Activated CD4-positive, CD25-positive, alpha-beta regulatory T cell treated with anti-CD3 and anti-CD28 coated beads, Interleukin-2, amount 50 U/mL, for 24 hours (primary cell): ENCODE results near the gene ABCB4.

Experiments
- ATAC-seq, 2 donors: fragments of 150-1000 bp; cut with Tn5 transposase; one replicate each; pipeline ENCODE4 v1.10.0; 2021; ENCODE audit warnings: mild to moderate bottlenecking in 1 of 2, moderate library complexity in 1 of 2

The ABCB4 gene

DNA sequence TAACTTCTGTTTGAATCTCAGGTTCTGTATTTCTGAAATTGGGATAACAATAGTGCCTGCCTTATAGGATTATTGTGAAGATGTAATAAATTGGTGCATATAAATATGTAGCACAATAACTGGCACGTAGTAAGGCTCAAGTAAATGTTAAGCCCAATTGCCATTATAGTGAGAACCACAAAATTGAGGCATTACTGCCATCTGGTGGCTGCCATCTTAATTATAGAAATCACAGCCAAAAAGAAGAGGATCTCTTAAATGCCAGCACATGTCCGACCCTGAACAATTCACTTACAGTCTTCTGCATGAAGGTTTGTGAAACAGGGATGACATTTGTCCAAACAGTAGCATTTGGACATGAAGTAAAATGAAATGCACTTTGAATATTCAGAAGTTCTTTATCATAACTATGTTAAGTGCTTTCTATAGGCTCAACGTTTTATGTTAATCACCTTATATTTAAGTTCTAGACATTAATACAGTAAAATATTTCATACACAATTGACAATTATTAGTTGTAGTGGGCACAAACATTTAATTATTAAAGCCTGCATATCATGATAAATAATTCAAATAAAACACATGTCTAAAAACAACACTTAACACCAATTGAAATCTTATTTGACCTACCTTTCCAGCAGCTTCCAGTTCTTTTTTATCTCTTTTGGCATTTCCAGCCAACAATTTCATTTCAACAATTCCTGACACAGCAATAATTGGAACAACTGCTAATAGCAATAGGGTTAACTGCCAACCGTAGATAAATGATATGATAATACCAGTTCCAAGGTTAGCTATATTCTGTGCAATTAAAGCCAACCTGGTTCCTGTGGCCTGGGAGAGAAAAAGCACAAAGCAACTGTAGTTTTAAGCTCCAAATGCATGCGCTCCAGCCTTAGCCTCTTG lies 58.5 kb downstream of the ABCB4 start:
- peak in 1 of 2 donors; percentile 44 for ATAC-seq

DNA sequence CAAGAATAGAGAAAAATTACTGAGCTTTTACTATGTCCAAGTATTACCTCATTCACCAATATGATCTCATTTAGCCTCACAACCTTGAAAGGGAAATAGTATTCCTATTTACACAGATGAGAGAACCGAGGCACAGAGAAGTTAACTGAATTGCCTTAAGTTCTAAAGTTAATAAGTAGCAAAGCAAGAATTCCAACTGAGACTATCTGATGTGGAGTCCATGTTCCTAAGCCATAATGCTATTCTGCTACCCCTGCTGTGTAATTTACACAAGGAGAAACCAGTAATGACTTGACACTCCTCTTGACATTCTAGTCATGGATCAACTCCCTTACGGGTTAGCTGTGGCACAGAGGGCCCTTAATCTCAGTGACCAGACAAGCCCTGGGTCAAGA lies 60.7 kb downstream of the ABCB4 start:
- ATAC-seq = no peak

DNA sequence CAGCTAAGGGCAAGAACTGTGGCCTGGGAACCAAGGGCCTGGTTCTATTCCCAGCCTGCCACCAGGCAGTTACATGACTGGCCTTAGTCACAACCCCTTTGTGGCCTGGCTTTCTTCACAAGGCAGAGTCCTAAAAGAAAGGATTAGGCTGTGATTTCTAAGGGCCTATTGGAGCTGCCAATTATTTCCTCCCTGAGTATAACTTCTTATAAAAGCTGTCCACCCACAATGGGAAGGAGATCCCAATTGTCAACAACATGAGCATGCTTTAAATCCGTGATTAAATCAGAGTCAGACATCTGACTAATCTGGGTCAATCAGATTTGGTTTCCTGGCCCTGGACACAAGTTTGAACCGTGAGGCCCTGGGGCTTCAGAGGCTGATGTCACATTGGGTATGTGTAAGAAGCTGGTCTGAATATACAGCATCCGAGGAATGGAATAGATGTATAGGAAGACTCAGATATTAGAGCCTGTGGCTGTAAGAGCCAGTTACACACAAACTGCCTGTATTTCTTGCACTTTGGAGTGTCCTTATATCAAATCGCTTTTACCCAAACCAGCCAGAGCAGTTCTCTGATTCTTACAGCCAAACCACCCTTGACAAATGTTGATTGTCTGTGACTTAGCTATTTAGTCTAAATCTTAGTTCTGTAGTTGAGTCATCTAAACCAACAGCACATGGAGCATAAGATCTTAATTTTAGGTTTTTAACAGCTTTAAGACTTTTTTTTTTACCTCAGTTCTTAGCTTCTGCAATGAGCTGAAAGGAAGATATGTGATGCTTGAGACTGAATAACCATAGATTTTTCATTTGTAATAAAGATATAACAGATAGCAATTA lies 61.3 kb downstream of the ABCB4 start:
- ATAC-seq = no peak

DNA sequence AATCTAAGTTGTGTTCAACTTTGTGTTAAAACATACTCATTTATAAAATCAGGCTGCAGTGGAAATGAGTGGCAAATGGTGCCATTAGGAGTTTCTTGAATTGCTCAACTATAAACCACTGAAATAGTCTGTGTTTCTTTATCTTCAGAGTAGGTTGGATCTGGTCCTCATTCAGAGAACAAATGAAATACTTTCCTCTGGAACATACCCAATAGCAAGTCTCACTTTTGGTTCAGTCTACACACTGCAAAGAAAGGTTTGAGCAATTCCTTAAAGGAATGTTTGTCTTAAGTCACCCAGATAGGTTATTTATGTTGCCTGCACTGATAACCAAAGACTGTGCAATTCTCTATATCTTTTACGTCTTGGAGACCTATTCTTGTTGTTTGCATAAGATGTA lies 62.5 kb downstream of the ABCB4 start:
- ATAC-seq = no peak

DNA sequence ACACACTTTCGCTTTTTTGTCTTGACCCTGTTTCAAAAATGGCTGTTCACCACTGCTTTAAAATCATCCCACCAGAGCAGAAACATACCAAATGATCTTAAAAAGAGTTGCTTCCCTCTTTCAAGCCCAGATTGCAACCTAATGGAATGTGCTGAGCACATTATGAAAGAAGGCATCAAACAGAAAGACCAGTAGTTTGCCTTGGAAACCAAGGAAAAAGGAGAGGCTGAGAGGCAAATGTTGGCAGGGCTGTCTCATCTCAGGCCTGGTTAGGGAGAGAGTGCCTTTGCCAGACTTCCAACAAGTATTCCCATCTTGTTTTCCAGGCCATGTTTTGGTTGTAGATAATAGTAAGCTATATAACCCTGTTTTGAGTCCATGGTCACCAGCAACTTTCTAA lies 64.3 kb downstream of the ABCB4 start:
- no peak for ATAC-seq

DNA sequence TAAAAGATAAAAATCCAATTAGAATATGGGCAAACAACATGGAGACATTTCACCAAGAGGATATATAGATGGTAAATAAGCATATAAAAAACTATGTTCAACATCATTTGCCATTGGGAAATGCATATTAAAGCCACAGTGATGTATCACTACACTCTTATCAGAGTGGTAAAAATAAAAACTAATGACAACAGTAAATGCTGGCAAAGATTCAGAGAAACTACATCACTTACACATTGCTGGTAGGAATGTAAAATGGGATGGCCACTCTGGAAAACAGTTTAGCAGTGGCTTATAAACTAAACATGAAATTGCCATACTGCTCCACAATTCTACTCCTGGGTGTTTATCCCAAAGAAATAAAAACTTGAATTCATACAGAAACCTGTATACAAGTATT lies 70.8 kb downstream of the ABCB4 start:
- no peak for ATAC-seq

DNA sequence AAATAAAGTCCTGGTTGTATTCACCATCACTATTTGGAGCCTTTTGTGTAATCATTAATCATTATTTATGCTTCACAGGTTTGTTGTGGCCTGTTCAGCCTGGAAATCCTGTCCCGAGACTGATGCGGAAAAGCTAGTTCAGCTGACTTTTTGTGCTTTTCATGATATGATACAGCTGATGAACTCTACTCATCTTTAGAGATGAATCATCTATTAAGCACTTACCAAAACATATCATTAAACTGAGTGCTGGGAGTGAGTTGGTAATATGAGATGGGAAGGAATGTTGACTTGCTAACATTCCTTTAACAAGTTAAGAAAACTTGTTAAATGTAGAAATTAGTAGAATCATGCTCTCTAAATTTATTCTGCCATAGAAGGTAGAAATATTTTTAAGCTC lies 77.0 kb downstream of the ABCB4 start:
- ATAC-seq = no peak

DNA sequence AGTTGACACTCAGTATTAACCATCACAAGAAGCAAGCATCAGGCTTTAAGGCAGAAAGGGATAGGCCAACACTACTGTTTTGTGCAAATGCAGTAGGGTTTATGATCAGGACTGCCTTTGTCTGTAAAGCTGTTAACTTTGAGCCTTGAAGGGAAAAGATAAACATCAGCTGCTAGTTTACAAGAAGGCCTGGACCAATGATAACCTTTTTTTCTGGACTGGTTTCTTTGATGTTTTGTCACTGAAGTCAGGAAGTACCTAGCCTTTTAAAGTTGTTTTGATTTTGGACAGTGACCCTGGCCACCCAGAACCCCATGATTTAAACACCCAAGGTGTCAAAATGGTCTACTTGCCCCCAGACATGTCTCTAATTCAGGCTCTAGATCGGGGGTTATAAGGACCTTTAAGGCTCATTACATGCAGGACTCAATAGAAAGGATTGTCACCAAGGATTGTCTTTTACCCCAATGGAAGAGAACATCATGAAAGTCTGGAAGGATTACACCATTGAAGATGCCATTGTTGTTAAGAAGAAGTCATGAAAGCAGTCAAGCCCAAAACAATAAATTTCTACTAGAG lies 79.9 kb downstream of the ABCB4 start:
- no peak for ATAC-seq

DNA sequence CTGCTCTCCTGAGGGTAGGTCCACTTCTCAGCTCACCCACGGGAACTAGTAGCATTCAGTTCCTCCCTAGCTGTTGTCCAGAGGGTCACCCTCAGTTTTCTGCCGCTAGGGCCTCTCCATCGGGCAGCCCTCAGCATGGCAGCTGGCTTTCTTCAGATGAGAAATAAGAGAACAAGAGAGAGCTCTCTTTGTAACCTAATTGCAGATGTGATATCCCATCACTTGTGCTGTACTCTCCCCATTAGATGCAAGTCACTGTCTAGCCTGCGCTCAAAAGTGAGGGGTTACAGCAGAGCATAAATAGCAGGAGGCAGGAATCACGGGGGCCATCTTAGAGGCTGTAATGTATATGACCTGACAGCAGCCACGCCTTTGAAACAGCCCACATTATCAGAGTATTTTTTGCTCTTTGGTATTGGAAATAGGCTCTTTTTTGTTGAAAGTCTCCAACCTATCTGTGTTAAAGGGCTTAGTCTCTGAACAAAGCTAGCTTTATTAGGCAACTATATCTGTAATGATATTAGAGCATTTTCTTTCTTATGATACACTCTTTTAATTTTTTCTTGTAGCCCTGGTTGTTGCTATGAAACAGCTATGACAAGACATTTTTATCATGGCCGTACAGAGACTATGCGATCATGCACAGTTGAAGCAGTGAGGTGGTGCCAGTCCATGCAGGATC lies 84.3 kb downstream of the ABCB4 start:
- ATAC-seq = no peak

DNA sequence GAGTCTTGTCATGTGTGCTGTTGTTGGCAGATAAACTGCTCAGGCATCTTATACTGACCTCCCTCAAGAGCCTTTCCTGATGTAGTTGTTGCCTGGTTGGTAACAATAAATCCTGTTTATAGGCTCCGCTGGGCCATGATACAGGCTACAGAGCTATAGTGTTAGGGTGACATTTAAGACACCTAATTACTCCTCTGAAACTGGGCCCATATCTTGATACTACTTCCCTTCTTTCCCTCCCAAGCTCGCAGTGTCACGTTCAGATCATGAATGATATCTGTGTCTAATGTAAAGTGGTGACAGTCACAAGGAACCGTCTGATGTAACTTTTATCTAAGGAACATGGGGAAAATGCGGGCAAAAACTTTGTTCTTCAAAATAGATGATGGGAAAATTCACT lies 94.6 kb downstream of the ABCB4 start:
- ATAC-seq = no peak

DNA sequence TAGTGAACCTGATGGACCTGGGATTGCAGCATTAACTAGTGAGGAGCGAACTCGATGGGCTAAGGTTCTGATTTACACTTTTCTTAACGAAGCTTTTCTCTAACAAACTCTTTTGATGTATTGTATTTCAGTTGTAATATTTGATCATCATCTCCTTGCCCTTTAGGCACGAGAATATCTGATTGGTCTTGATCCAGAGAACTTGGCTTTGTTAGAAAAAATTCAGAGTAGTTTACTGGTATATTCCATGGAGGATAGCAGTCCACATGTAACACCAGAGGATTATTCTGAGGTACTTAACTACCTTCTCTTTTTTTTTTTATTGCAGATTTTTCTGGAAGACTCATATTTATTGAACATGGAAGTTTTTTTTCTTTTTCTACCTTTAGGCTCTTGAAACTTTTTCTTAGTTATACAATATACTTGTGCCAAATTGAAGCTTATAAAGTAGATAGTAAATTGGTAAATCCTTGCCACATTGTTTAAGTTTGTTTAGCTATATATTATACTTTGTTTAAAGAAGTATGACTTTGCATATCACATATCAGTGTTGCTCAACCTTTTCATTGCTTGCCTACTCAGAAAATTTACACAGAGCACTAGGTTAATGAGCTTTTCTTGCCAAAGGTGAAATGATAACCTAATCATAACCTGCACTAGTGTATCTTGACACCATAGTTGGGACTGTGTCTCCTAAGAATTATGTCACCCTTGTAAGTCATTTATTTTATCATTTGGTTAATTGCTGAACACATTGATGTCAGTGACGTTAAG lies 99.6 kb downstream of the ABCB4 start:
- no peak for ATAC-seq

DNA sequence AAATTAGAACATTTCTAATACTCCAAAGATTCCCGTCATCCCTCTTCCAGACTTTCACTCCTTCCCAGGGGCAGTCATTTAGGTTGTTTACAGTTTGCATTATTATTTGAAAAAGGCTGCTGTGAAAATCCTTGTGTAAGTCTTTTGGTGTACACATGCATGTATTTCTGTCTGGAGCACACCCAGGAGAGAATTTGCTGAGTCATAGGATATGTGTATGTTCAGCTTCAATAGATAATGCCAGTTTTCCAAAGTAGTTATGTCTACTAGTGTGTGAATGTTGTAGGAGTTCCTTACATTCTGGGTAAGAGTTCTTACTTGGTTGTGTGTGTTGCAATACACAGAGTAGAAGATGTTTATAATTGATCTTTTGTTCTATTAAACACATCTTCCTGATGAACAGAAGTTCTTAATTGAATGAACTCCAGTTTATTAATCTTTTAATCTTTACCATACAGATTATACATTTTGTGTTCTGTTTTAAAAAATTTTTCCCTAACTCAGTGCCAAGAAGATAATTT lies 104.8 kb downstream of the ABCB4 start:
- ATAC-seq = no peak

DNA sequence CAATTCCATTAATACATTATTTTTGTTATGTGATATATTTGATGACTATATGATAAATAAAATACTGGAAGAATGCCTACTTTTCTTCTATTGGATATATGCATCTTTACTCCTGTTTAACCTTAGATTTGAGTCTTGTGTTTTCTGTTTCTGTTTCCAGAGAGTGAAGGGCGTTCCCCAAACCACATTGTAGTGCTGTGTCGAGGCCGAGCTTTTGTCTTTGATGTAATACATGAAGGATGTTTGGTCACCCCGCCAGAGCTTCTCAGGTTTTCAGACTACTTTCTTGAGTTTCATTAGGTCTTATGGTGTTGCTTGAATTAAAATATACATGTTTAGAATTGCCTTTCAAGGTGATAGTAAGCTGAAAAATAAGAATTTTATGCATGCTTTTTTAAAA lies 106.3 kb downstream of the ABCB4 start:
- peak; percentile 51 to 53 for ATAC-seq

DNA sequence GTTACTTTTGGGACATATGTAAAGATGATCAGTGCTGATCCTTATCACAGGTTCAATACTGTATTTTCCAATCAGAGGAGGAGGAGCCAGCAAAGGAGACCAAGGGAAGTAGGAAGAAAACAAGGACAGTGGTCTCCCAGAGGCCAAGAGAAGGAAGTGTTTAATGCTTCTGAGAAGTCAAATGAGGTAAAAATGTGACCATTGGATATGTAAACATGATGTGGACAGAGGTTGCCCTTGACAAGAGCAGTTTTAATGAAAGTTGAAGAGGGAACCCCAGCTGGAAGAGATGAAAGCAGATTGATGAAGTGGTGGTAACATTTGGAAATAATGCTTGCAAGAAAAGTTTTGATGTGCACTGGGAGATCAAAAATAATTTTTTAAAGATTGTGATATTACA lies 111.2 kb downstream of the ABCB4 start:
- ATAC-seq = no peak

DNA sequence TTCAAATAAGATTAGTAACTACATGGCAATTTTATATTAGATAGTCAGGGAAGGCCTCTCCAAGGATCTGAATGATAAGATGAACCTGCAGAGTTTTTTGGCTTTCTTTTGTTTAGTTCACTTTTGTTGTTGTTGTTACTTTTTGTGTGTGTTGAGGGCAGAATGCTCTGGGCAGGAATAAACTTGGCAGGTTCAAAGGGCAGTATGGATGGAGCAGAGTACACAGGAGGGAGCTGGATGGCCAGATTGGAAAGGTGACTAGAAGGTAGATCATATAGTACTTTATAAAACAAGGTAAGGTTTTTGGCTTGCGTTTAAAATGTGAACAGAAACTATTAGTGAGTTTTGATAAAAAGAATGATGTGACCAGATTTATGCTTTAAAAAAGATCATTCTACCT lies 112.1 kb downstream of the ABCB4 start:
- no peak for ATAC-seq

DNA sequence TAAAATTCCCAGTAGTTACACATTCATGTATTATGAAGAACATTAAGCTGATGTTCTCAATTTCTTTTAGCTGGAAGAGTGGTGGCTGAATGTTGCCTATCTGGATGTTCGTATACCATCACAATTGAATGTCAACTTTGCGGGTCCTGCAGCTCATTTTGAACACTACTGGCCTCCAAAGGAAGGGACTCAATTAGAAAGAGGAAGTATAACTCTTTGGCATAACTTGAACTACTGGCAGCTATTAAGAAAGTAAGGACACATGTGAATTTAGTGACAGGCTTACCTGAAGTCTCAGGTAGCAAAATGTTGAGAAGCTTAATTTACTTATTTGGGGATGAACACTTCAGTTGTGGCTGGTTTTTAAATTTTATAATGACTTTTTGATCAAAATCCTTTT lies 114.2 kb downstream of the ABCB4 start:
- ATAC-seq = no peak

DNA sequence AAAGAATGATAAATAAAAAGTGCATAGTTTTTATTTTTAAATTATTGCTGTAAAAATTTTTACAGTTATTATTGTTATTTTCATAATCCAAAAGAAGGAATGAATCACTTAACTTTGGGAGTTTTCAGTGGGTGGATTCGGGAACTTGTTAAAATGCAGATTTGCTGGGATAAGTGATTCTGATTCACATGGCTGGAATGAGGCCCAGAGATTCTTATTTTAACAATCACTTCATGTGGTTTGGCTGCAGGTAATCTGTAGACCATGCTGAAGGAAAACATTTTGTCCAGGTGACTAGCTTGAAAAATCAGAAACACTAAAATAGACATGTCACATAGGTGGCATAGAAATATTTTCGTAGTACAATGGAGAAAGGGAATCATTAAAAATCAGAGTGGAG lies 116.1 kb downstream of the ABCB4 start:
- no peak for ATAC-seq

DNA sequence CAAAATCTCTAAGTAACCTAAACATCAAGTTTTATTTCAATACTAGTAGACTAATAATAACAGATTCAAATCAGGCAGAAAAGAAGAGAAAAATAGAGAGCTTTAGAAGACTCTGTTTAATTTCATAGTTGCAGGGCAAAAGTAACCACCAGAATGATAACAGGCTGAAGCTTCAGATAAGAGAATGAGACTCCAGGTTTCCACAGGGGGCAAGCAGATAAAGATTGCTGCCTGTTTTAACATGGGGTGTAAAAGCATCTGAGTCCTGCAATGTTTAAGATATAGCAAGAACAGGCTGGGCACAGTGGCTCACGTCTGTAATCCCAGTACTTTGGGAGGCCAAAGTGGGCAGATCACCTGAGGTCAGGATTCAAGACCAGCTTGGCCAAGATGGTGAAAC lies 119.0 kb downstream of the ABCB4 start:
- ATAC-seq = no peak

DNA sequence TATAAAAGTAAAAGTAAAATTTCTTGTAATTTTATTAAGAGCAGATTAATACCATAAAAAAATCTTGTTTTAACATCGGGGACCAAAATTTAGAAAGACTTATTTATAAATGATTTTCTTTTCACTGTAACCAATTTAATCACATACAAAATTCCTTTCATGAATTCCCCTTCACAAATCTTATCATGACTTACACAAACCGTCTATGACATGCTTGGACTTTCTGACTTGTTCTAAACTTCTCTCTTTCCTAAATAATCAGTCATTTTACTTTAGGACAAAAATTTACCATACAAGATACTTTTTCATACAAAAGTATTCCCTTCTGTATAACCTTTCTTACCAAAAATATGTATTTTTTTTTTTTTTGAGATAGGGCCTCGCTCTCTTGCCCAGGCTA lies 120.7 kb downstream of the ABCB4 start:
- ATAC-seq = no peak
